ENCODE measurements around the gene ULK1.

DNA sequence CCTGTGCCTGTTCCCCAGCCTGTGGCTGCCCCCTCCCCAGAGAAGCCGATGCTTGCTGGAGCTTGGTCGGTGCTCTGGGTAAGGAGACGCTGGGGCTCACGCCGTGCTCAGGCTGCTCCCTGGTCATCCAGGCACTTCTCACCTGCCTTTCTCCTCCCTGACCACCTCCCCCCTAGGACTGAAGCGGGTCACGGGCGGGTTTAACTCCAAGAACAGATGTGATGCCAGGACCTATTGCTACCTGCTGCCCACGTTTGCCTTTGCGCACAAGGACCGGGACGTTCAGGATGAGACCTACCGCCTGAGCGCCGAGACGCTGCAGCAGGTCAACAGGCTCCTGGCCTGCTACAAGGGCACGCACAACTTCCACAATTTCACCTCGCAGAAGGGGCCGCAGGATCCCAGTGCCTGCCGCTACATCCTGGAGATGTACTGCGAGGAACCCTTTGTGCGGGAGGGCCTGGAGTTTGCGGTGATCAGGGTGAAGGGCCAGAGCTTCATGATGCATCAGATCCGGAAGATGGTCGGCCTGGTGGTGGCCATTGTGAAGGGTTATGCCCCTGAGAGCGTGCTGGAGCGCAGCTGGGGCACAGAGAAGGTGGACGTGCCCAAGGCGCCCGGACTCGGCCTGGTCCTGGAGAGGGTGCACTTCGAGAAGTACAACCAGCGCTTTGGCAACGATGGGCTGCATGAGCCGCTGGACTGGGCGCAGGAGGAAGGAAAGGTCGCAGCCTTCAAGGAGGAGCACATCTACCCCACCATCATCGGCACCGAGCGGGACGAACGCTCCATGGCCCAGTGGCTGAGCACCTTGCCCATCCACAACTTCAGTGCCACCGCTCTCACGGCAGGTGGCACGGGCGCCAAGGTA is 46.9 kb downstream of the ULK1 start:
- TF ChIP-seq POLR2A (IDR thresholded peaks at IDR 0.05) = no peak
- TF ChIP-seq, protein P1, sequence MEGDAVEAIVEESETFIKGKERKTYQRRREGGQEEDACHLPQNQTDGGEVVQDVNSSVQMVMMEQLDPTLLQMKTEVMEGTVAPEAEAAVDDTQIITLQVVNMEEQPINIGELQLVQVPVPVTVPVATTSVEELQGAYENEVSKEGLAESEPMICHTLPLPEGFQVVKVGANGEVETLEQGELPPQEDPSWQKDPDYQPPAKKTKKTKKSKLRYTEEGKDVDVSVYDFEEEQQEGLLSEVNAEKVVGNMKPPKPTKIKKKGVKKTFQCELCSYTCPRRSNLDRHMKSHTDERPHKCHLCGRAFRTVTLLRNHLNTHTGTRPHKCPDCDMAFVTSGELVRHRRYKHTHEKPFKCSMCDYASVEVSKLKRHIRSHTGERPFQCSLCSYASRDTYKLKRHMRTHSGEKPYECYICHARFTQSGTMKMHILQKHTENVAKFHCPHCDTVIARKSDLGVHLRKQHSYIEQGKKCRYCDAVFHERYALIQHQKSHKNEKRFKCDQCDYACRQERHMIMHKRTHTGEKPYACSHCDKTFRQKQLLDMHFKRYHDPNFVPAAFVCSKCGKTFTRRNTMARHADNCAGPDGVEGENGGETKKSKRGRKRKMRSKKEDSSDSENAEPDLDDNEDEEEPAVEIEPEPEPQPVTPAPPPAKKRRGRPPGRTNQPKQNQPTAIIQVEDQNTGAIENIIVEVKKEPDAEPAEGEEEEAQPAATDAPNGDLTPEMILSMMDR (IDR thresholded peaks at IDR 0.05 in 4 of 5, conservative IDR thresholded peaks at IDR 0.05 in 1 of 5) = no peak
